ENCODE data around the gene TMEM217. TPM values are rescaled to one million over a fixed set of nuclear protein-coding genes. Genes with fewer than 3 reads are reported as not detected.
A peak's percentile ranks its signal among the peaks of the same experiment; 100 is the strongest.

The TMEM217 gene
- total RNA-seq, 4 donors from 2014 or later: 0.41 to 1.4 (median 1.1) TPM; not detected in 1

DNA sequence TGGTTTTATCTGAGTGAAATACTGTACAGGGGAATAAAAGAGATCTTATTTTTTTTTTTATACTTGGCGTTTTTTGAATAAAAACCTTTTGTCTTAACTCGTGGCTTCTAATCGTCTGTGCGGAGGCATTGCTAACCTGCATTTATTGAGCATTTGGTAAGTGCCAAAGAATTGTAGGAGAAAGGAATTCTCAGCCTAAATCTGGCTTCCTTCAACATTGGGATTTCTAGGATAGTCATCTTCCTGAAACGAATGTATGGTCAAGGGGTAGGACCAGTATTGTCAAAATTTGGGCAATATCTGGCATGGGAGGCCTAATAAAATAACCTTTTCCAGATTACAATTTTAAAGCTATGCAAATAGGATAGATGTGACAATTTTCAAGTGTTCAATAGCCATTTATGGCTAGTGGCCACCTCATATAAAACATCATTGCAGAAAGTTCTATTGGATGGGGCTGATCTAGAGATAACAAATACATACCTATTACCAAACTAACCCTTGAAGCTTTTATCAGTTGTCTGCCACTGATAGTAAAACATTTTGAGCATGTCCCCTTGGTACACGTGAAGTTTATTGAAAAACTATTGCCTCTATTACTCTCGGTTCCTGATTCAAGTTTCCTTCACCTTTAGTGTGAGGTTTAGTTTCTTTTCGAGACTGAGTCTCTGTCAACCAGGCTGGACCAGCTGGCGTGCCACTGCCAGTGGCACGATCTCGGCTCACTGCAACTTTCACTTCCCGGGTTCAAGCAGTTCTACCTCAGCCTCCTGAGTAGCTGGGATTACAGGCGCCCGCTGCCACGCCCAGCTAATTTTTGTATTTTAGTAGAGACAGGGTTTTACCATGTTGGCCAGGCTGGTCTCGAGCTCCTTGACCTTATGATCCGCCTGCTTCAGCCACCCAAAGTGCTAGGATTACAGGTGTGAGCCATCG lies 82.3 kb downstream of the TMEM217 start:
- DNase-seq: peak; percentile 26
- intact Hi-C loops (cut with DNase I; ENCODE audit: low total_unique reads): no loop called here
- Histone ChIP-seq H3K4me1 (peaks cover 6 to 40% (median 16%) of the 10 kb centered on the region in 4 donors), H3K27me3 (no peaks in the 10 kb centered on the region), H3K36me3 (peaks cover 0 to 27% (median 15%) of the 10 kb centered on the region in 4 donors), H3K9me3 (no peaks in the 10 kb centered on the region), H3K4me3 (no peak overlapping the region), H3K27ac (peak overlapping the region in 2 of 4 donors; percentile 5 to 26)
- TF ChIP-seq POLR2AphosphoS5 (IDR thresholded peaks at IDR 0.05) (peak in 1 of 3 donors; percentile 12), EP300 (IDR thresholded peaks at IDR 0.05; ENCODE audit: low read depth) (no peak)
- 79 to 84% methylated on average over 13 to 18 of the region's 18 CpGs for WGBS, 2 donors (ENCODE audit: low coverage in 1 of 2)
- in situ Hi-C loops (cut with MboI; ENCODE audit: low pct_ligation_motif_present in 1 of 4, low pct_unique_long_range_greater_than_20kb in 1 of 4, low sequenced_read_pairs in 3 of 4): no loop called here

DNA sequence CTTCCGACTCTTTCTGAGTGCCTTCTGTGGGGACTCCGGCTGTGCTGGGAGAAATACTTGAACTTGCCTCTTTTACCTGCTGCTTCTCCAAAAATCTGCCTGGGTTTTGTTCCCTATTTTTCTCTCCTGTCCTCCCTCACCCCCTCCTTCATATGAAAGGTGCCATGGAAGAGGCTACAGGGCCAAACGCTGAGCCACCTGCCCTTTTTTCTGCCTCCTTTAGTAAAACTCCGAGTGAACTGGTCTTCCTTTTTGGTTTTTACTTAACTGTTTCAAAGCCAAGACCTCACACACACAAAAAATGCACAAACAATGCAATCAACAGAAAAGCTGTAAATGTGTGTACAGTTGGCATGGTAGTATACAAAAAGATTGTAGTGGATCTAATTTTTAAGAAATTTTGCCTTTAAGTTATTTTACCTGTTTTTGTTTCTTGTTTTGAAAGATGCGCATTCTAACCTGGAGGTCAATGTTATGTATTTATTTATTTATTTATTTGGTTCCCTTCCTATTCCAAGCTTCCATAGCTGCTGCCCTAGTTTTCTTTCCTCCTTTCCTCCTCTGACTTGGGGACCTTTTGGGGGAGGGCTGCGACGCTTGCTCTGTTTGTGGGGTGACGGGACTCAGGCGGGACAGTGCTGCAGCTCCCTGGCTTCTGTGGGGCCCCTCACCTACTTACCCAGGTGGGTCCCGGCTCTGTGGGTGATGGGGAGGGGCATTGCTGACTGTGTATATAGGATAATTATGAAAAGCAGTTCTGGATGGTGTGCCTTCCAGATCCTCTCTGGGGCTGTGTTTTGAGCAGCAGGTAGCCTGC lies 83.2 kb downstream of the TMEM217 start:
- H3K27ac ChIP-seq: peak overlapping the region in 3 of 4 donors; percentile 40 to 96 (median 49)
- no peaks in the 10 kb centered on the region for H3K9me3 ChIP-seq
- H3K4me1 ChIP-seq: peaks cover 6 to 40% (median 16%) of the 10 kb centered on the region in 4 donors
- no peaks in the 10 kb centered on the region for H3K27me3 ChIP-seq
- 74 to 85% methylated on average over 8 to 10 of the region's 10 CpGs for WGBS, 2 donors (ENCODE audit: low coverage in 1 of 2)
- peaks cover 0 to 27% (median 15%) of the 10 kb centered on the region in 4 donors for H3K36me3 ChIP-seq
- TF ChIP-seq, protein P1, sequence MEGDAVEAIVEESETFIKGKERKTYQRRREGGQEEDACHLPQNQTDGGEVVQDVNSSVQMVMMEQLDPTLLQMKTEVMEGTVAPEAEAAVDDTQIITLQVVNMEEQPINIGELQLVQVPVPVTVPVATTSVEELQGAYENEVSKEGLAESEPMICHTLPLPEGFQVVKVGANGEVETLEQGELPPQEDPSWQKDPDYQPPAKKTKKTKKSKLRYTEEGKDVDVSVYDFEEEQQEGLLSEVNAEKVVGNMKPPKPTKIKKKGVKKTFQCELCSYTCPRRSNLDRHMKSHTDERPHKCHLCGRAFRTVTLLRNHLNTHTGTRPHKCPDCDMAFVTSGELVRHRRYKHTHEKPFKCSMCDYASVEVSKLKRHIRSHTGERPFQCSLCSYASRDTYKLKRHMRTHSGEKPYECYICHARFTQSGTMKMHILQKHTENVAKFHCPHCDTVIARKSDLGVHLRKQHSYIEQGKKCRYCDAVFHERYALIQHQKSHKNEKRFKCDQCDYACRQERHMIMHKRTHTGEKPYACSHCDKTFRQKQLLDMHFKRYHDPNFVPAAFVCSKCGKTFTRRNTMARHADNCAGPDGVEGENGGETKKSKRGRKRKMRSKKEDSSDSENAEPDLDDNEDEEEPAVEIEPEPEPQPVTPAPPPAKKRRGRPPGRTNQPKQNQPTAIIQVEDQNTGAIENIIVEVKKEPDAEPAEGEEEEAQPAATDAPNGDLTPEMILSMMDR (IDR thresholded peaks at IDR 0.05): no peak
- TF ChIP-seq POLR2AphosphoS5 (IDR thresholded peaks at IDR 0.05) (no peak), POLR2A (IDR thresholded peaks at IDR 0.05) (no peak), EP300 (IDR thresholded peaks at IDR 0.05; ENCODE audit: low read depth) (no peak)
- intact Hi-C loops (cut with DNase I; ENCODE audit: low total_unique reads): loop anchor here (5.0 kb wide), 1 partner anchor 42 kb away; no protein-coding TSS in a partner anchor
- in situ Hi-C loops (cut with MboI; ENCODE audit: low pct_ligation_motif_present in 1 of 4, low pct_unique_long_range_greater_than_20kb in 1 of 4, low sequenced_read_pairs in 3 of 4): loop anchor here (5.0 kb wide), 1 partner anchor 122 kb away; no protein-coding TSS in a partner anchor
- H3K4me3 ChIP-seq: peak overlapping the region in 1 of 4 donors; percentile 92
- DNase-seq: no peak

DNA sequence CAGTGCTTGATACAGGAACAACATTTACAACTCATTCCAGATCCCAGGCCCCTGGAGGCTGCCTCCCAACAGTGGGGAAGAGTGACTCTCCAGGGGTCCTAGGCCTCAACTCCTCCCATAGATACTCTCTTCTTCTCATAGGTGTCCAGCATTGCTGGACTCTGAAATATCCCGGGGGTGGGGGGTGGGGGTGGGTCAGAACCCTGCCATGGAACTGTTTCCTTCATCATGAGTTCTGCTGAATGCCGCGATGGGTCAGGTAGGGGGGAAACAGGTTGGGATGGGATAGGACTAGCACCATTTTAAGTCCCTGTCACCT lies 83.8 kb downstream of the TMEM217 start:
- peak overlapping the region in 1 of 4 donors; percentile 92 for H3K4me3 ChIP-seq
- H3K36me3 ChIP-seq: peaks cover 0 to 27% (median 15%) of the 10 kb centered on the region in 4 donors
- TF ChIP-seq POLR2AphosphoS5 (IDR thresholded peaks at IDR 0.05): no peak
- TF ChIP-seq, protein P1 (IDR thresholded peaks at IDR 0.05): no peak
- no peak for TF ChIP-seq POLR2A (IDR thresholded peaks at IDR 0.05)
- TF ChIP-seq EP300 (IDR thresholded peaks at IDR 0.05; ENCODE audit: low read depth): no peak
- peaks cover 8 to 43% (median 17%) of the 10 kb centered on the region in 4 donors for H3K4me1 ChIP-seq
- intact Hi-C loops (cut with DNase I; ENCODE audit: low total_unique reads): loop anchor here (5.0 kb wide), 1 partner anchor 42 kb away; no protein-coding TSS in a partner anchor
- no peak for DNase-seq
- H3K27ac ChIP-seq: peak overlapping the region in 3 of 4 donors; percentile 40 to 96 (median 49)
- H3K9me3 ChIP-seq: no peaks in the 10 kb centered on the region
- in situ Hi-C loops (cut with MboI; ENCODE audit: low pct_ligation_motif_present in 1 of 4, low pct_unique_long_range_greater_than_20kb in 1 of 4, low sequenced_read_pairs in 3 of 4): loop anchor here (5.0 kb wide), 1 partner anchor 122 kb away; no protein-coding TSS in a partner anchor
- WGBS, 2 donors (ENCODE audit: low coverage in 1 of 2): 77 to 100% methylated on average over 1 to 3 of the region's 3 CpGs
- H3K27me3 ChIP-seq: no peaks in the 10 kb centered on the region

DNA sequence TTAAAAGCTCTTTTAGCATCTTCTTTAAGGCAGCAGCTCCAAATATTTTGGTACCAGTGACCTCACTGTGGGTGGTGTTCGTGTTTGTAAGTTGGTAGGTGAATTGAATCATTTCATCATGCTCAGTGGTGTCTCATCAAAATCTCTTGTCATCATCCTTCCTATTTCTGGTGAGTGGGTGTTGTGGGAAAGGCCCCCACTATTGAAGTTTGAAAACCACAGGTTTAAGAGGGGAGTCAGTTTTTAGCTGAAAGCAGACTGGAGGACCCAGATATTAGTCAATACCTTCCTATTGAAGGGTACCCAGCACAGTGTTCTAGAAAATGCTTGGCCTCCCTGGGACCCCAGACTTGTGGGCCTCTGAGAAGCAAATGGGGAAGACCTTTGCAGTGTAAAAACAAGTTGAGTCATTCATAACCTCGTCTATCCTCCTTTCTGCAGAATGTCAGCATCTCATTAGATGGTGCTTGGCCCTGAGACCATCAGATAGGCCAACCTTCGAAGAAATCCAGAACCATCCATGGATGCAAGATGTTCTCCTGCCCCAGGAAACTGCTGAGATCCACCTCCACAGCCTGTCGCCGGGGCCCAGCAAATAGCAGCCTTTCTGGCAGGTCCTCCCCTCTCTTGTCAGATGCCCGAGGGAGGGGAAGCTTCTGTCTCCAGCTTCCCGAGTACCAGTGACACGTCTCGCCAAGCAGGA lies 84.3 kb downstream of the TMEM217 start:
- in situ Hi-C loops (cut with MboI; ENCODE audit: low pct_ligation_motif_present in 1 of 4, low pct_unique_long_range_greater_than_20kb in 1 of 4, low sequenced_read_pairs in 3 of 4): loop anchor here (5.0 kb wide), 1 partner anchor 121 kb away; no protein-coding TSS in a partner anchor
- no peaks in the 10 kb centered on the region for H3K9me3 ChIP-seq

More for the DNA sequence above, 84.3 kb downstream of the TMEM217 start:
- no peak for DNase-seq
- Histone ChIP-seq H3K27me3 (no peaks in the 10 kb centered on the region), H3K4me1 (peaks cover 13 to 48% (median 21%) of the 10 kb centered on the region in 4 donors), H3K36me3 (peaks cover 0 to 27% (median 15%) of the 10 kb centered on the region in 4 donors), H3K27ac (peak overlapping the region; percentile 40 to 98 (median 72)), H3K4me3 (peak overlapping the region in 1 of 4 donors; percentile 92)
- TF ChIP-seq, protein P1 (IDR thresholded peaks at IDR 0.05): no peak
- no peak for TF ChIP-seq POLR2AphosphoS5 (IDR thresholded peaks at IDR 0.05)
- no peak for TF ChIP-seq EP300 (IDR thresholded peaks at IDR 0.05; ENCODE audit: low read depth)
- no peak for TF ChIP-seq POLR2A (IDR thresholded peaks at IDR 0.05)
- WGBS, 2 donors (ENCODE audit: low coverage in 1 of 2): 56 to 70% methylated on average over 3 to 8 of the region's 9 CpGs
- intact Hi-C loops (cut with DNase I; ENCODE audit: low total_unique reads): loop anchor here (5.0 kb wide), 1 partner anchor 41 kb away; no protein-coding TSS in a partner anchor
